HG02571 (cell line): Measurements from ENCODE around the gene DDX6.
"Not testable (repeated sequence)": the region's sequence is repeated elsewhere in the genome, so short reads cannot be mapped to it uniquely, and the experiment has no call there.

Experiments
- ATAC-seq: cut with Tn5 transposase; IDR thresholded peaks from one replicate; pipeline ENCODE4 v1.9.1; 2021; ENCODE audit warnings: mild to moderate bottlenecking, moderate library complexity; ENCODE audit not compliant: unreplicated experiment

The DDX6 gene

DNA sequence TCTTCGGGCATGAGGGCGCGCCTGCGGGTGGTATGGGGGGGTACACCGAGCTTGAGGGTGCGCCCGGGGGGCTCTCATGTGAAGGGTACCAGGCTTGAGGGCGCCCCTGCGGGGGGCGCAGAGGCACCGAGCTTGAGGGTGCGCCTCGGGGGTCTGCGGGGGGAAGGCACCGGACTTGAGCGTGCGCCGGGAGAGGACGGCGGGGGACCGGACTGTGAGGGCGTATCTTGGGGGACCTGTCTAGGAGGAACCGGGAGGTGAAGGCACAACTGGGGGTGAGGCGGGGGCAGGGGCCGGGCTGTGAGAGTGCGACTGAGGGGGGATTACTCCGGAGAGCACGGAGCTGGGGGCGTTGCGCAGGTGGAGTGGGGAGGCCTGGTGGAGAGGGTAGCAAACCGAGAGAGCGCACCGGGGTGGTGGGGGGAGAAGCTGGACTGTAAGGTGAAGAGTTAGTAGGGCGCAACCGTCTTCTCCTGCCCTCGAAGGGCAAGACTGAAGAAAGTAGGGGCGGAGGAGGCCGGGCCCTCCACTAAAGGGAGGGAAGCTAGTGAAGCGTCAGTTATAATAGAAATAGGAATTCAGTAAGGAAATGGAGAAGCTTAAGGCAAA, 1.1 kb upstream of the DDX6 start:
- ATAC-seq: no peak

DNA sequence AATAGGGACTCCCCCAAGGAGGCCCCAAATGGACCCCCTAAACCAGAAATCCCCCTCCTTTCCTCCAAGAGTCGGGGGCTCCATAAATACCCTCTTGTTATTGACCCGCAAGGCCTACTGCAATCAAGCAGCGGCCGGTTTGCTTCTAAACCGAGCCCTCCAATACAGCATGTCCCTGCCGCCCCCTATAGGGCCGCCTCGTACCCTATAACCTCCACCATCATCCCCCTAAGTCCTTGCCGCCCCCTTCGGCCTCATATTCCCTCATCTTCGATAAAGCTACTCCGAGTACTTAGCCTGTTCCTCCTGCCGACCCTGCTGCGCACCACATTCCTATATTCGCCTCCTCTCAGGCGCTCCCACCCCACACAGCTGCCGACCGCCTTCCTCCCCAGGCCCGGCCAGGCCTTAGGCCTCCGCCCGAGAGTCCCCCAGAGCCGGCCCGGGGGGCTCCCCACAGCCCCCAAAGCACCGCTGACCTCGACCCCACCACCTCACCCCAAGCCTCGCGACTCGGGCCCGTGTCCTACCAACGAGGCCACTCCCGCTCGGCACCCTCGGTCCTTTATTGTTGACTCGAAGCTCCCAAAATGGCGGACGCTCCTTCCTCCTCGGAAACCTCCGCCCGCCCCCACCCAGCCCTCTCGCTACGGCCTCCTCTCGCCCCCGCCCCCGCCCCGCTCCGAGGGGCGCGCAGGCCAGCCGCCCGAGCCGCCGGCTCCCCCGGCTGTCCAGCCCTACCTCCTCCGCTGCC, 430 bp downstream of the DDX6 start:
- peak; percentile 28 for ATAC-seq

DNA sequence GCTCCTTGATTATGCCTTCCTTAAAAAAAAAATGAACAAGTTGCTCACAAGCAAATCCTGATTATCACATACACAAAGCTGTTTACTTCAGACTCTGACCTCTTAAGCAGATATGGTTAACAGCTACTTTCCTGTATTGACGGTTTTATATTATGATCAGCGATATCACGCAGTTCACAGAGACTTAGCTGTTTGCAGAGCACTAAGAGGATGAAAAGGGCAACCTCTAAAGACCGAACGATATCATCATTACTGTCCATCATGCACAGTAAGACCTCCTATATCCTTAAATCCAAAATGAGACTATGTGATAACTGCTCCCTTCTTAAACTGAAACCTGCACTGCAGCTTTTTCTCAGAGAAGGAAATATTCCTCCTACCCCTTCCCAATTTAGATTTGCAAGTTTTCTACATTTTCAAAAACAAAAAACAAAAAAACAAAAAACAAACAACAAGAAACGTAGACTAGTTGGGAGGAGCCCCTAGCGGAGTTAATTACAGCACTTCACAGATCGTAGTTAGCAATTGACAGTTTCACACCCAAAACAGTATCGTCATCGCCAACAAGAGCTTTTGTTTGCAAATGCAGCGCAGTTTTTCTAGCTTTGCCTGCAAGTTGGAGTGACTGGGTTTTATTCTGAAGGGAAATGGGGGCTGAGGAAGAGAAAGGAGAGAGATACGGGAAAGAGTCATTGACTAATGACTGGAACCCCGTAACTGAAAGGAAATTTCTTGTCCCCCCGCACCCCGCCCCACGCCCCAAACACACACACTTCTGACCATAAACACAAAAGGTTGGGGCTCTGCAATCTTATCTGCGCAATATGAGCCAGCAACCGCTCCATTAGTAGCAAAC, 1.2 kb downstream of the DDX6 start:
- peak; percentile 2 for ATAC-seq

DNA sequence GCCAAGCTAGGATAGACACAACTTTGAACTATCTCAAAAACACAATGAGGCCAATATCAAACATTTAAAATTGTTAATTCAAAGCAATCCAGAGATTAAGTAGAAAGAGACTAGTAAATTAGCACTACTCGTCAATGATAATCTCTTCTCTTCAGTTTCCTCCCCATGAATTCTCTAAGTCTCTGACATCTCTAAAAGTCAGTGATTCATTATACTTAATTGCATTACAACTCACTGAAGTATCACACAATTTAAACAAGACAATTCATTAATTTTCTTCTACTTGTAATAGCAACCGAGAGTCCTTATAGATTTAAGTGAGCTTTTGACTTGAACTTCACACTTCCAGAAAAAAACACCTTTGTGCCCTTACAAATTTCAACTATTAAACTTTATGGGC, 4.3 kb downstream of the DDX6 start:
- no peak for ATAC-seq

DNA sequence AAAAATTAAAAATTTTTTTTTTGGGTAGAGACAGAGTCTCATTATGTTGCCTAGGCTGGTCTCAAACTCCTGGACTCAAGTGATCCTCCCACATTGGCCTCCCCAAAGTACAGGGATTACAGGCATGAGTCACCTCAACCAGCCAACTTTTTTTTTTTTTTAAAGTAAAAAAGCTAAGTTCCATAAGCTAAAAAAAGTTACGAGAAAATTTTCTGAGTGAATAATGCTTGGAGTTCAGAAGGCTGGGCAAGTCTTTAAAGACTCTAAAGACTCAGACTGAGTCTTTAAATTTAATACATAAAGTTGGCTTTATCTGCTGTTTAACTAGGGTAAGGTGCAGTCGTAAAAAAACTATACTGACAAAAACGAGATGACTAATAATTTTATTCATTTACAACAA, 5.6 kb downstream of the DDX6 start:
- no peak for ATAC-seq

DNA sequence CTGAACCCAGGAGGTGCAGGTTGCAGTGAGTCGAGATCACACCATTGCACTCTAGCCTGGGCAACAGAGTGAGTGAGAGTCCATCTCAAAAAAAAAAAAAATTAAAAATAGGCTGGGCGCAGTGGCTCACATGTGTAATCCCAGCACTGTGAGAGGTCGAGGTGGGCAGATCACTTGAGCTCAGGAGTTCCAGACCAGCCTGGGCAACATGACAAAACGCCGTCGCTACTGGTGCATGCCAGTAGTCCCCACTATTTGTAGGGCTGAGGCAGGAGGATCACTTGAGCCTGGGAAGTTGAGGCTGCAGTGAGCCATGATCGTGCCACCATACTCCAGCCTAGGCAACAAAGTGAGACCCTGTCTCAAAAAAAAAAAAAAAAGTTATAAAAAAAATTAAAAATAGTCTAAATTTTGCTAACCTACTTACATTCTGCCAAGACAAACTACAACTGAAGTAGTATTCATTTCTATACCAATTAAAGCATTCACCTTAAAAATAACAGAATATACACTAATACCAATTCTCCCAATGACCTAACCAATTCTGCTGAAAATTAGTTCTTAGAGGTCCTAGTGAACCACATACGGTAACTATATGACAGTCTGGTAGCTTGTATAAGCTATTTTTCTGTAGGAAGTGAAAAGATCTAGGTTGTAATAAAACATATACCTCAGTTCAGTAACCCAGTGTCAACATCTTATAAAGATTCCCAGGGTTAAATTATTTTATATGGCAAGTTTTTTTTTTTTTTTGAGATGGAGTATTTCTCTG, 7.1 kb downstream of the DDX6 start:
- ATAC-seq: no peak

DNA sequence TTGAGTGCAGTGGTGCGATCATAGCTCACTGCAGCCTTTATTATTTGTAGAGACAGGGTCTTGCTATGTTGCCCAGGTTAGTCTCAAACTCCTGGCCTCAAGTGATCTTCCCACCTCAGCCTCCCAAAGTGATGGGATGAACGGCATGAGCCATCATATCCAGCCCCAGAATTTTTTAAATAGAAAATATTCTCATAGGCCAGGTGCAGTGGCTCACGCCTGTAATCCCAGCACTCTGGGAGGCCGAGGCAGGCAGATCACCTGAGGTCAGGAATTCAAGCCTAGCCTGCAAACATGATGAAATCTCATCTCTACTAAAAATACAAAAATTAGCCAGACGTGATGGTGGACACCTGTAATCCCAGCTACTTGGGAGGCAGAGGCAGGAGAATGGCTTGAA, 7.6 kb downstream of the DDX6 start:
- ATAC-seq: not testable (repeated sequence)

DNA sequence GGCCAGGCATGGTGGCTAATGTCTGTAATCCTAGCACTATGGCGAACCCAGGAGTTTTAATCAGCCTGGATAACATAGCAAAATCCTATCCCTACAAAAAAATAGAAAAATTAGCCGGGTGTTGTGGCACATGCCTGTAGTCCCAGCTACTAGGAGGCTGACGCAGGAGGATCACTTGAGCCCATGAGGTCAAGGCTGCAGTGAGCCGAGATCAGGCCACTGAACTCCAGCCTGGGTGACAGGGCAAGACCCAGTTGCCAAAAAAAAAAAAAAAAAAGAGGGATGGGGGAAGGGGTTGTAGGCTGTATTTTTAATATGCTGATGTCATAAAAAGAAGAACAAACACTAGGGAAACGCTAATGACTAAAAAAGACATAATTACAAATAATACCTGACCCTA, 12.1 kb downstream of the DDX6 start:
- no peak for ATAC-seq

DNA sequence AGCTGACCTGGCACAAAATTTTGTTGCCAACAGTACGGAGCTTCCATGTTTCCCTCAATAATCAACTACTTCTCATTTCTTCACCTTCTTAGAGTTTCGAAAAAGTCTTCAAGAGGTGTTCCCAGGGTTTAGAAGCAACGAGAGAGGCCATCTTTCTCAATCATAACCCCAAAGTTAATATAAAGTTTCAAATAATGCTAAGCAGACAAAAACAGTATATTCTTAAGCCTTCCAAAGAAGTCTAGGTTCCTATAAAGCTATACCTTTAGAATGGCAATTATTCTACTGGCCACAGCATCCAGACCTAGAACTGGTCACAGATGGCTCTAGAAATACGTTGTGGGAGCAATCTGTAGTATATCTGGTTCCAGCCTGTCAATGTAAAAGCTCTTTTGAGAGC, 16.9 kb downstream of the DDX6 start:
- ATAC-seq: no peak

DNA sequence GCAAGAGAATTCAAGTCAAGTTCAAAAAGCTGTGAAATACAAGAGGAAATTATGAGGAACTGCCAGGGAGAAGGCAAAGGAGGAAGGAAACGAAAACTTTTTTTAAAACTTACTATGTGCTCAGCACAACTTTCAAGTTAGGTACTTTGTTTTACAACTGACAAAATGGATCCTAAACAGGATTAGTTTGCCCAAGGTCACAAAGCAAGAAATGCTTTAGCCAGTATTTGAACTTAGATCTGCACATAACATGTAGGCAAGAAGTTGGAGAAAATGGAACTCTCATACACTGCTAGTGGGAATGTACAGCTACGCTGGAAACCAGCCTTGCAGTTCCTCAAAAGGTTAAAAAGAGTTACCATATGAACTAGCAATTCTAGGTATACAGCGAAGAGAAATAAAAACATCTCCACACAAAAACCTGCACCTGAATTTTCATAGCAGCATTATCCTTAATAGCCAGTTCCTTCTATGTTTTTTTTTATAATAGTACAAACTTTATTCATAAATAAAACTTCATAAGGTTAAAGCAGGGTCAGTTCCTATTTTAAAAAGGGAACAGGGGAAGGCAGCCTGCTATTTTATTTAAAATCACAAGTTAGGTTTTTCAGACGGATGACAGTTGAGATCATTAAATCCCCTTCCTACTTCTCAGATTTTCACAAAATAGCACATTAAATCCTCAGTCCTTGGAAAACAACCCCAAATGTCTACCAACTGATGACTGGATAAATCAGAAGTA, 19.2 kb downstream of the DDX6 start:
- no peak for ATAC-seq

DNA sequence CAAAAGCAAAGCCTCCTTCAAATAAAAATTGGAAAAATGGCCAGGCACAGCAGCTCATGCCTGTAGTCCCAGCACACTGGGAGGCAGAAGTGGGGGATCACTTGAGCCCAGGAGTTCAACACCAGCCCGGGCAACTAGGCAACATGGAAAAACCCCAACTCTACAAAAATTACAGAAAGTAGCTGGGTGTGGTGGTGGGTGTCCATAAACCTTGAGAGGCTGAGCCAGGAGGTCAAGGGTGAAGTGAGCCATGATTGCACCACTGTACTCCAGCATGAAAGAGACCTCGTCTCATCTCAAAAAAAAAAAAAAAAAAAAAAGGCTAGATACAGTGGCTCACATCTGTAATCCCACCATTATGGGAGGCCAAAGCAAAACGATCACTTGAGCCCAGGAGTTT, 22.3 kb downstream of the DDX6 start:
- no peak for ATAC-seq

DNA sequence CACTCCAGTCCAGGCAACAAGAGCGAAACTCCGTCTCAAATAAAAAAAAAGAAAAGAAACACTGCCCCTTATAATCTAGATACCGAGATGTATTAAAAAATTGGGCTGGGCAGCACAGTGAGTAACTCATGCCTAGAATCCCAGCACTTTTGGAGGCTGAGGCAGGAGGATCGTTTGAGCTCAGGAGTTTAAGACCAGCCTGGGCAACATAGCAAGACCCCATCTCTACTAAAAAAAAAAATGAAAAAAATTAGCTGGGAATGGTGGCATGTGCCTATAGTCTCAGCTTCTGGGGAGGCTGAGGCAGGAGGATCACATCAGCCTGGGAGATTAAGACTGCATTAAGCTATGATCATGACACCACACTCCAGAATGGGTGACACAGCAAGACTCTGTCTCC, 24.9 kb downstream of the DDX6 start:
- ATAC-seq: no peak

DNA sequence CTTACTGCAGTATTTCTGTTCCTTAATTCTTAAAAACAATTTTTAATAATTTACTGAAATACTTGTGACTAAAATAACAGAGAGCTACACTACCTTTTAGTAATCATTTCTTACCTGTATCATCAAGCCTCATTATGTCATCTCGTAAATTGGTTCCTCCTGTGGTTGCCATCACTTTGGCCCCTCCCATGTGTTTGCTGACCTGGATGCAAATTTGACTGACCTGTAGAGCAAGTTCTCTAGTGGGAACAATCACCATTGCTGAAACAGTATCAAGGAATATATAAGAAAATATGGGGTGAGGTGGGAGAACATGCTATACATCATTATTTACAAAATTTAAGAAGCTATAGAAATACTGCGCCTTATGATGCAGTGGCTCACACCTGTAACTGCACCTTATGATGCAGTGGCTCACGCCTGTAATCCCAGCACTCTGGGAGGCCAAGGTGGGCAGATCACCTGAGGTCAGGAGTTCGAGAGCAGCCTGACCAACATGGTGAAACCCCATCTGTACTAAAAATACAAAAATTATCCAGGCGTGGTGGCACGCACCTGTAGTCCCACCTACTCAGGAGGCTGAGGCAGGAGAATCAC, 25.8 kb downstream of the DDX6 start:
- not testable (repeated sequence) for ATAC-seq

DNA sequence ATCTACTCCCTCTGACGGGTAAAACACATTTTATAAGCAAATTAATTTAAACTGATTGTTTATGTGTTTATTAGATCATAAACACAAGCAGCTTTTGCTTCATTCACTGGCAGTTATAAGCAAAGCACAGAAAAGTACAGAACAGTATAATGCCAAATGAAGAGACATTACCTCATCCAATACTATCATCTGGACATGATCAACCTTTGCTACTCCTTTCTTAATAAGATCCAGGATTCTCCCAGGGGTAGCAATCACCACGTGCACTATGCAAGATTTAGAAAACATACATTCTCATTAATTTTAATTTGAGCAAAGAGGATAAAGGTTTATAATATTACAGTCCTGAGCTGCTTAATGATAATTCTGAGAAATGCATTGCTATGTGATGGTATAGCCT, 27.9 kb downstream of the DDX6 start:
- no peak for ATAC-seq

DNA sequence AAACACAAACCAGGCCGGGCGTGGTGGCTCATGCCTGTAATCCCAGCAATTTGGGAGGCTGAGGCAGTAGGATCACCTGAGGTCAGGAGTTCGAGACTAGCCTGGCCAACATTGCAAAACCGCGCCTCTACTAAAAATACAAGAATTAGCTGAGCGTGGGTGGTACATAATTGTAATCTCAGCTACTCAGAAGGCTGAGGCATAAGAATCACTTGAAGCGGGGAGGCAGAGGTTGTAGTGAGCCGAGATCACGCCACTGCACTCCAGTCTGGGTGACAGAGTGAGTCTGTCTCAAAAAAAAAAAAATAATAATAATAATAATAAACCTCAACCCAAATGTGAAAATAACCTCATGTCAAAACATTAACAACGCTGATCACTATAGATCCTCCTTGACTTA, 29.0 kb downstream of the DDX6 start:
- not testable (repeated sequence) for ATAC-seq

DNA sequence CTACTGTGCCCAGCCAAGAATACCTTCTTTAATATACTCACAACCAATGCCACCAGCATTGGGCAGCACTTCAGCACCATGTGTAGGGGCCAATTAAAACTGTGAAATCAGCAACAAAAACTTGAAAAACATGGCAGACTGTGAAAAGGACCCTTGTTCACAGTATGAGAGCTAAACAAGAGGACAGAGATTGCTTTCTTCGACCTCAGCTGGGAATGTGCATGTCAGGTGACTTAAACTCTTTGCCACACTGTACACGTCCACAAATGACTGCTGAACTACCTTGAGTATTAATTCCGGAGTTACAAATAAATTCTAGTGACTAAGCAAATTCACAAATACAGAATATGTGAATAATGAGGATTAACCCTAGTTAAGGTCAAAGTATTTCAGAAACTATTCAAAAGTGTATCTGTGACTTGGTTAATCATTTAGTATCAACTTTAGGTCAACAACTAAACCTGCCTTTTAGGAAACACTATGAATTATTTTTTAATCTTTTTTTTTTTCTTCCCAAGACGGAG, 33.0 kb downstream of the DDX6 start:
- ATAC-seq: no peak

DNA sequence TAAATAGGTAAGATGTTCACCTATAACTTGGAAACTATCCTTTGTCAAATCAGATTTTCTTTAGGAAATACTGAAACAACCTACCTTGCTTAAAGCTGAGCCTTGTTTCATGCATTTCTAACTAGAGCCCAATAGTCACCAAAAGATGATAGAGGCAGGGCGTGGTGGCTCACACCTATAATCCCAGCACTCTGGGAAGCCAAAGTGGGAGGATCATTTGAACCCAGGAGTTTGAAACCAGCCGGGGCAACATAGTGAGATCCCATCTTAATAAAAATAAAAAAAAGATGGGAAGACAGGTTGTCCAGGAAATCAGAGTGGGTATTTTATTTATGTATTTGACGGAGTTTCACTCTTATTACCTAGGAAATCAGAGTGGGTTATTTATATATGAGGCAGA, 38.3 kb downstream of the DDX6 start:
- no peak for ATAC-seq

DNA sequence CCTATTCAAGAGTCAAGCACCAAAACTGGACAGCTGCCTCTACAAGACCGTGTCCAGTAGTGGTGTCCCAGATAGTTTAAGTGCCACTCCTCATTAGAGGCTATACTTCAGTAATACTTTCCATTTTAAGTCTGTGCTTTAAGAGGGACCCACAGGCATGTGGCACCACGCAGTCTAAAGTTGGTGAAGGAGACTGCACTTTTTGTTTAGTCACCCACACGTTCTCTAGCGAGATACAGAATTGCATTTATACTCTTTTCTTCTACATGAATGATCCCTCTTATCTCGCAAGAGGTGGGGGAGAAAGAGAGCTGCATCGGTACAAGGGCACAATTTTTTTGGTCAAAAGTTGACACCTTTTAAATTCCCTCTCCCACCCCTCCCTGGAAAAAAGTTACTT, 41.5 kb downstream of the DDX6 start:
- ATAC-seq: no peak

DNA sequence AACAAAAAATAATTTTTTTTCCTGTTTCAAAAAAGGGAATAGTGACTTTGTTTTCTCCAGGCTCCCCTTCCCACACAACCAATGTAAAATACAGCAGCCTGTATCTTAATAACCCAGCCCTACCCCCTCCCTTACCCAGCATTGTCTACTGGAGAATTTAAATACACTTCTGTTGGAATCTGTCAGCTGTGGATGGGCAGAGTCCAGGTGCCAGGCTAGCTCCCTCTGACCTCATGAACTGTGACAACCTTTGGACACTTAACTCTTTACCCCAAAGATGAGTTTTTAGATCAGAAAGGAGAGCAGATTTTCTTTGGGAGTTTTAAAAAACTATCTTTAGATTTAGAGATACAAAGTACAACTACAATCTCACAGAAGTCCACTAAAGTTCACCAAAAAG, 42.9 kb downstream of the DDX6 start:
- ATAC-seq: no peak
